Spleen (tissue), 7 donors: ENCODE results near the gene SECISBP2L.

ENCODE experiments used
- CTCF ChIP-seq, 11 experiments: fragments of 200-600 bp in 7 of 11; fragments of 450-650 bp in 4 of 11; sonication (generic) in 4 of 11; IDR thresholded peaks in 8 of 11; conservative IDR thresholded peaks in 3 of 11; 1 replicate in 7 of 11; 2 replicates in 4 of 11; pipeline versions ENCODE4 v1.4.0 to v1.8.0; 2016 to 2021; ENCODE audit warnings: antibody characterized with exemption in 11 of 11, inconsistent platforms in 4 of 11, mild to moderate bottlenecking in 1 of 11
- POLR2A ChIP-seq, 3 donors: fragments of 450-650 bp; IDR thresholded peaks; one replicate each; pipeline ENCODE4 v1.5.1; 2017; ENCODE audit warnings: antibody characterized with exemption in 3 of 3, mild to moderate bottlenecking in 1 of 3
- POLR2AphosphoS5 ChIP-seq, 3 donors: sonication (generic); formaldehyde crosslinking; IDR thresholded peaks; one replicate each; pipeline ENCODE4 v1.5.1; 2017; ENCODE audit warnings: antibody characterized with exemption in 3 of 3
- donor health status: DM: no; HTN: no; CAD: no; lungs with moderate emphysema.
- donor health status: DM: no; HTN: no; CAD: no.
- donor health status: DM: no; HTN: no; CAD: no.

- TF ChIP-seq CTCF (IDR thresholded peaks at IDR 0.05 in 8 of 11, conservative IDR thresholded peaks at IDR 0.05 in 3 of 11) (no peak), POLR2A (IDR thresholded peaks at IDR 0.05) (no peak), POLR2AphosphoS5 (IDR thresholded peaks at IDR 0.05) (no peak)
Observed at GRCh38 chr15:49093252-49094105, 47.2 kb upstream of the SECISBP2L start.
